WTC11 (cell line): Measurements from ENCODE around the gene CTNND2. TPM values are rescaled to one million over a fixed set of nuclear protein-coding genes. Genes with fewer than 3 reads are reported as not detected.

Experiments used
- ATAC-seq: fragments of 200-7000 bp; cut with Tn5 transposase; 2 replicates; pipeline ENCODE4 v1.10.0; 2021; ENCODE audit warnings: mild to moderate bottlenecking, moderate library complexity
- CTCF ChIA-PET: fragments of 300-600 bp; sonication (Branson Sonifier 250); formaldehyde crosslinking; loops from one replicate; lab custom pipeline; 2021; ENCODE audit warnings: antibody characterized with exemption; lab: Charles Lee
- POLR2A ChIA-PET: fragments of 350-600 bp; sonication (Branson Sonifier 250); formaldehyde crosslinking; loops from one replicate; lab custom pipeline; 2021; ENCODE audit warnings: antibody characterized with exemption; lab: Charles Lee
- DNase-seq: peaks from one replicate; pipeline ENCODE4 v3.0.0; 2021; ENCODE audit warnings: low spot score
- H3K27ac Mint-ChIP-seq: 2 replicates; pipeline ENCODE4 v1.8.0; 2021; ENCODE audit warnings: mixed read lengths
- H3K27me3 Mint-ChIP-seq: 2 replicates; pipeline ENCODE4 v1.8.0; 2021; ENCODE audit warnings: low read depth, mild to moderate bottlenecking, moderate library complexity, mixed read lengths
- H3K36me3 Mint-ChIP-seq: 2 replicates; pipeline ENCODE4 v1.8.0; 2021; ENCODE audit warnings: mixed read lengths
- H3K4me1 Mint-ChIP-seq: 2 replicates; pipeline ENCODE4 v1.8.0; 2022; ENCODE audit warnings: mixed read lengths
- H3K4me3 Mint-ChIP-seq: 2 replicates; pipeline ENCODE4 v1.8.0; 2021; ENCODE audit warnings: mild to moderate bottlenecking, moderate library complexity, mixed read lengths
- H3K9me3 Mint-ChIP-seq: 2 replicates; pipeline ENCODE4 v1.8.0; 2021; ENCODE audit warnings: mixed read lengths
- CREB1 ChIP-seq: sonication (generic); formaldehyde crosslinking; IDR thresholded peaks from 2 replicates; pipeline ENCODE4 v1.8.0; 2023; ENCODE audit warnings: mild to moderate bottlenecking, missing genetic modification reagents
- ESRRA ChIP-seq: sonication (generic); formaldehyde crosslinking; IDR thresholded peaks from 2 replicates; pipeline ENCODE4 v1.8.1; 2022; ENCODE audit warnings: mild to moderate bottlenecking, missing genetic modification reagents, borderline replicate concordance
- JAZF1 ChIP-seq: fragments of 250-450 bp; sonication (Bioruptor Pico); IDR thresholded peaks from 2 replicates; pipeline ENCODE4 v1.9.0; 2021; ENCODE audit warnings: moderate library complexity, mild to moderate bottlenecking, inconsistent platforms
- MYBL2 ChIP-seq: sonication (generic); formaldehyde crosslinking; IDR thresholded peaks from 2 replicates; pipeline ENCODE4 v1.8.1; 2023; ENCODE audit warnings: mild to moderate bottlenecking, moderate library complexity, missing genetic modification reagents
- NFATC4 ChIP-seq: fragments of 250-450 bp; sonication (Bioruptor Pico); IDR thresholded peaks from 2 replicates; pipeline ENCODE4 v1.9.0; 2021; ENCODE audit warnings: mild to moderate bottlenecking
- PRRX2 ChIP-seq: fragments of 250-450 bp; sonication (Bioruptor Pico); IDR thresholded peaks from 2 replicates; pipeline ENCODE4 v1.8.0; 2021; ENCODE audit warnings: mild to moderate bottlenecking
- RELA ChIP-seq: sonication (generic); formaldehyde crosslinking; IDR thresholded peaks from 2 replicates; pipeline ENCODE4 v1.8.1; 2022; ENCODE audit warnings: missing genetic modification reagents, mild to moderate bottlenecking, borderline replicate concordance
- RORB ChIP-seq: fragments of 250-450 bp; sonication (Bioruptor Pico); IDR thresholded peaks from 2 replicates; pipeline ENCODE4 v1.9.0; 2021; ENCODE audit warnings: mild to moderate bottlenecking
- TCF7 ChIP-seq: sonication (generic); formaldehyde crosslinking; IDR thresholded peaks from 2 replicates; pipeline ENCODE4 v1.8.0; 2022; ENCODE audit warnings: mild to moderate bottlenecking, low read depth, missing genetic modification reagents, moderate library complexity
- TP53 ChIP-seq: sonication (generic); formaldehyde crosslinking; IDR thresholded peaks from 2 replicates; pipeline ENCODE4 v1.8.1; 2023; ENCODE audit warnings: mild to moderate bottlenecking, missing genetic modification reagents
- ZBTB21 ChIP-seq: sonication (generic); formaldehyde crosslinking; IDR thresholded peaks from 2 replicates; pipeline ENCODE4 v1.8.1; 2023; ENCODE audit warnings: mild to moderate bottlenecking, missing genetic modification reagents, borderline replicate concordance
- ZNF317 ChIP-seq: sonication (generic); formaldehyde crosslinking; IDR thresholded peaks from 2 replicates; pipeline ENCODE4 v1.8.1; 2023; ENCODE audit warnings: low read depth, mild to moderate bottlenecking, moderate library complexity, missing genetic modification reagents, borderline replicate concordance
- ZNF416 ChIP-seq: fragments of 250-450 bp; sonication (Bioruptor Pico); IDR thresholded peaks from 2 replicates; pipeline ENCODE4 v1.9.0; 2021; ENCODE audit warnings: mild to moderate bottlenecking, inconsistent platforms
- ZNF671 ChIP-seq: fragments of 250-450 bp; sonication (Bioruptor Pico); IDR thresholded peaks from 2 replicates; pipeline ENCODE4 v1.8.0; 2021; ENCODE audit warnings: mild to moderate bottlenecking
- total RNA-seq: library from RNA; stranded (reverse); gene quantifications from 3 replicates; pipeline ENCODE4 v1.2.3, GENCODE V29; 2021
- TF ChIP-seq, protein P1 (sequence below): sonication (generic); formaldehyde crosslinking; IDR thresholded peaks from 2 replicates; pipeline ENCODE4 v1.8.0; 2023; ENCODE audit warnings: mild to moderate bottlenecking, missing genetic modification reagents
- TF ChIP-seq, protein P2 (sequence below): fragments of 200-600 bp; IDR thresholded peaks from 2 replicates; pipeline ENCODE4 v1.8.0; 2022; ENCODE audit warnings: antibody characterized with exemption
- TF ChIP-seq, protein P3 (sequence below): fragments of 250-450 bp; sonication (Bioruptor Pico); IDR thresholded peaks from 2 replicates; pipeline ENCODE4 v1.9.0; 2021; ENCODE audit warnings: mild to moderate bottlenecking
- TF ChIP-seq, protein P4 (sequence below): sonication (generic); formaldehyde crosslinking; IDR thresholded peaks from 2 replicates; pipeline ENCODE4 v1.8.0; 2023; ENCODE audit warnings: missing genetic modification reagents
- TF ChIP-seq, protein P5 (sequence below): sonication (generic); formaldehyde crosslinking; IDR thresholded peaks from 2 replicates; pipeline ENCODE4 v1.8.0; 2022; ENCODE audit warnings: mild to moderate bottlenecking, missing genetic modification reagents
- TF ChIP-seq, protein P6 (sequence below): sonication (generic); formaldehyde crosslinking; IDR thresholded peaks from 2 replicates; pipeline ENCODE4 v1.8.1; 2022; ENCODE audit warnings: low read depth, mild to moderate bottlenecking, moderate library complexity, missing genetic modification reagents, borderline replicate concordance
- TF ChIP-seq, protein P7 (sequence below): fragments of 250-450 bp; sonication (Bioruptor Pico); IDR thresholded peaks from 2 replicates; pipeline ENCODE4 v1.9.0; 2021; ENCODE audit warnings: mild to moderate bottlenecking, borderline replicate concordance
- TF ChIP-seq, protein P8 (sequence below): fragments of 250-450 bp; sonication (Bioruptor Pico); IDR thresholded peaks from 2 replicates; pipeline ENCODE4 v2.1.2; 2022; ENCODE audit warnings: mild to moderate bottlenecking, moderate library complexity

CTNND2 gene
- total RNA-seq, 1 experiment from 2014 or later, result 11.9 TPM

DNA sequence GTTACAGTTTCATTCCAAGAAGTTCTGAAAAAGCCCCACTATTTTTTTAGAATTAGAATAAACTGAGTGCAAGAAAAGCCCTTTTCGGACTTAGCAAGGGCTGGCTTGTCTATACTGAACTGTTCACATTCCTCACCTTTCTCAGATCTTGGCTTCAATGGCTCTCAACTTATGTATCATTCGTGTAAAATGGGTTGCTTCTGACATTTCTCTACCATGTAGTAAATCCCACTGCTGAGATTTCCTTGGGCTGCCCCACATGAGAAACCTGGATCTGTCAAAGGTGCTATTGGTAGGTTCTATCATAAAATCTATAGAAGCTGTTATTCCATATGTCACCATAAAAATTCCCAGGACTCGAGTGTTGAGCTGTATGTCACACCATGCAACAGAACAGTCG is 454.3 kb downstream of the CTNND2 start (continued):
- TF ChIP-seq, protein P1, sequence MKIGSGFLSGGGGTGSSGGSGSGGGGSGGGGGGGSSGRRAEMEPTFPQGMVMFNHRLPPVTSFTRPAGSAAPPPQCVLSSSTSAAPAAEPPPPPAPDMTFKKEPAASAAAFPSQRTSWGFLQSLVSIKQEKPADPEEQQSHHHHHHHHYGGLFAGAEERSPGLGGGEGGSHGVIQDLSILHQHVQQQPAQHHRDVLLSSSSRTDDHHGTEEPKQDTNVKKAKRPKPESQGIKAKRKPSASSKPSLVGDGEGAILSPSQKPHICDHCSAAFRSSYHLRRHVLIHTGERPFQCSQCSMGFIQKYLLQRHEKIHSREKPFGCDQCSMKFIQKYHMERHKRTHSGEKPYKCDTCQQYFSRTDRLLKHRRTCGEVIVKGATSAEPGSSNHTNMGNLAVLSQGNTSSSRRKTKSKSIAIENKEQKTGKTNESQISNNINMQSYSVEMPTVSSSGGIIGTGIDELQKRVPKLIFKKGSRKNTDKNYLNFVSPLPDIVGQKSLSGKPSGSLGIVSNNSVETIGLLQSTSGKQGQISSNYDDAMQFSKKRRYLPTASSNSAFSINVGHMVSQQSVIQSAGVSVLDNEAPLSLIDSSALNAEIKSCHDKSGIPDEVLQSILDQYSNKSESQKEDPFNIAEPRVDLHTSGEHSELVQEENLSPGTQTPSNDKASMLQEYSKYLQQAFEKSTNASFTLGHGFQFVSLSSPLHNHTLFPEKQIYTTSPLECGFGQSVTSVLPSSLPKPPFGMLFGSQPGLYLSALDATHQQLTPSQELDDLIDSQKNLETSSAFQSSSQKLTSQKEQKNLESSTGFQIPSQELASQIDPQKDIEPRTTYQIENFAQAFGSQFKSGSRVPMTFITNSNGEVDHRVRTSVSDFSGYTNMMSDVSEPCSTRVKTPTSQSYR (CRISPR knock-in tag), result no peak
- TF ChIP-seq ZNF671 (CRISPR knock-in tag) (no peak), ZNF317 (CRISPR knock-in tag) (no peak), CREB1 (no peak), NFATC4 (CRISPR knock-in tag) (no peak), RORB (CRISPR knock-in tag) (no peak)
- TF ChIP-seq, protein P2, sequence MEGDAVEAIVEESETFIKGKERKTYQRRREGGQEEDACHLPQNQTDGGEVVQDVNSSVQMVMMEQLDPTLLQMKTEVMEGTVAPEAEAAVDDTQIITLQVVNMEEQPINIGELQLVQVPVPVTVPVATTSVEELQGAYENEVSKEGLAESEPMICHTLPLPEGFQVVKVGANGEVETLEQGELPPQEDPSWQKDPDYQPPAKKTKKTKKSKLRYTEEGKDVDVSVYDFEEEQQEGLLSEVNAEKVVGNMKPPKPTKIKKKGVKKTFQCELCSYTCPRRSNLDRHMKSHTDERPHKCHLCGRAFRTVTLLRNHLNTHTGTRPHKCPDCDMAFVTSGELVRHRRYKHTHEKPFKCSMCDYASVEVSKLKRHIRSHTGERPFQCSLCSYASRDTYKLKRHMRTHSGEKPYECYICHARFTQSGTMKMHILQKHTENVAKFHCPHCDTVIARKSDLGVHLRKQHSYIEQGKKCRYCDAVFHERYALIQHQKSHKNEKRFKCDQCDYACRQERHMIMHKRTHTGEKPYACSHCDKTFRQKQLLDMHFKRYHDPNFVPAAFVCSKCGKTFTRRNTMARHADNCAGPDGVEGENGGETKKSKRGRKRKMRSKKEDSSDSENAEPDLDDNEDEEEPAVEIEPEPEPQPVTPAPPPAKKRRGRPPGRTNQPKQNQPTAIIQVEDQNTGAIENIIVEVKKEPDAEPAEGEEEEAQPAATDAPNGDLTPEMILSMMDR, result no peak

DNA sequence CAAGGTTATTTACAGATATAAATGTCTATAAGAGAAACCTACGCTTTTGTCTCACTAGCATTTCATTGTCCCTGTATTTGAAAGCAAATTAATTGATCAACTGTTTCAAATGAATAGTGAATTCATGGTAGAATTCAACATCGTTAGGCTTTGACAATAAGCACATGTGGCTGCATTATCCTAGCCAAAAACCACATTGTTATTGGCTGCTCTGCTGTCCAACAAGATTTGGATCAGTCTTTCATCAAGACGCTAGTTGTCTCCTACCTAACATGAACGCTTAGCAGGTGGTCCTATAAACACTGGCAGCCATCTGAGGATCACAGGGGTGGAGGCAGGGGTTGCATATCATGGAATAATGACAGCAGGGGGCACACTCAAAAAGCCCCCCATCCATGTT is 455.0 kb downstream of the CTNND2 start:
- no peaks in the 10 kb centered on the region for H3K36me3 Mint-ChIP-seq
- ChIA-PET CTCF (no interaction called here), POLR2A (no interaction called here)
- no peaks in the 10 kb centered on the region for H3K27me3 Mint-ChIP-seq
- no peaks in the 10 kb centered on the region for H3K9me3 Mint-ChIP-seq
- ATAC-seq (no peak), DNase-seq (no peak)
- H3K4me1 Mint-ChIP-seq, result peaks cover 12% of the 10 kb centered on the region
- no peak overlapping the region for H3K4me3 Mint-ChIP-seq
- no peak overlapping the region; the same call in 1 of the 2 replicates for H3K27ac Mint-ChIP-seq
- TF ChIP-seq, protein P3, sequence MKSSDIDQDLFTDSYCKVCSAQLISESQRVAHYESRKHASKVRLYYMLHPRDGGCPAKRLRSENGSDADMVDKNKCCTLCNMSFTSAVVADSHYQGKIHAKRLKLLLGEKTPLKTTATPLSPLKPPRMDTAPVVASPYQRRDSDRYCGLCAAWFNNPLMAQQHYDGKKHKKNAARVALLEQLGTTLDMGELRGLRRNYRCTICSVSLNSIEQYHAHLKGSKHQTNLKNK (CRISPR knock-in tag), result no peak
- TF ChIP-seq JAZF1 (CRISPR knock-in tag), result no peak
- no peak for TF ChIP-seq ZBTB21 (CRISPR knock-in tag)
- TF ChIP-seq, protein P4, sequence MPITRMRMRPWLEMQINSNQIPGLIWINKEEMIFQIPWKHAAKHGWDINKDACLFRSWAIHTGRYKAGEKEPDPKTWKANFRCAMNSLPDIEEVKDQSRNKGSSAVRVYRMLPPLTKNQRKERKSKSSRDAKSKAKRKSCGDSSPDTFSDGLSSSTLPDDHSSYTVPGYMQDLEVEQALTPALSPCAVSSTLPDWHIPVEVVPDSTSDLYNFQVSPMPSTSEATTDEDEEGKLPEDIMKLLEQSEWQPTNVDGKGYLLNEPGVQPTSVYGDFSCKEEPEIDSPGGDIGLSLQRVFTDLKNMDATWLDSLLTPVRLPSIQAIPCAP (CRISPR knock-in tag), result no peak
- no peak for TF ChIP-seq TP53 (CRISPR knock-in tag)
- no peak for TF ChIP-seq MYBL2 (CRISPR knock-in tag)
- no peak for TF ChIP-seq ZNF317 (CRISPR knock-in tag)
- no peak for TF ChIP-seq TCF7
- no peak for TF ChIP-seq ESRRA (CRISPR knock-in tag)
- TF ChIP-seq, protein P5, sequence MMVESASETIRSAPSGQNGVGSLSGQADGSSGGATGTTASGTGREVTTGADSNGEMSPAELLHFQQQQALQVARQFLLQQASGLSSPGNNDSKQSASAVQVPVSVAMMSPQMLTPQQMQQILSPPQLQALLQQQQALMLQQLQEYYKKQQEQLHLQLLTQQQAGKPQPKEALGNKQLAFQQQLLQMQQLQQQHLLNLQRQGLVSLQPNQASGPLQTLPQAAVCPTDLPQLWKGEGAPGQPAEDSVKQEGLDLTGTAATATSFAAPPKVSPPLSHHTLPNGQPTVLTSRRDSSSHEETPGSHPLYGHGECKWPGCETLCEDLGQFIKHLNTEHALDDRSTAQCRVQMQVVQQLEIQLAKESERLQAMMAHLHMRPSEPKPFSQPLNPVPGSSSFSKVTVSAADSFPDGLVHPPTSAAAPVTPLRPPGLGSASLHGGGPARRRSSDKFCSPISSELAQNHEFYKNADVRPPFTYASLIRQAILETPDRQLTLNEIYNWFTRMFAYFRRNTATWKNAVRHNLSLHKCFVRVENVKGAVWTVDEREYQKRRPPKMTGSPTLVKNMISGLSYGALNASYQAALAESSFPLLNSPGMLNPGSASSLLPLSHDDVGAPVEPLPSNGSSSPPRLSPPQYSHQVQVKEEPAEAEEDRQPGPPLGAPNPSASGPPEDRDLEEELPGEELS (CRISPR knock-in tag), result no peak
- TF ChIP-seq, protein P6, sequence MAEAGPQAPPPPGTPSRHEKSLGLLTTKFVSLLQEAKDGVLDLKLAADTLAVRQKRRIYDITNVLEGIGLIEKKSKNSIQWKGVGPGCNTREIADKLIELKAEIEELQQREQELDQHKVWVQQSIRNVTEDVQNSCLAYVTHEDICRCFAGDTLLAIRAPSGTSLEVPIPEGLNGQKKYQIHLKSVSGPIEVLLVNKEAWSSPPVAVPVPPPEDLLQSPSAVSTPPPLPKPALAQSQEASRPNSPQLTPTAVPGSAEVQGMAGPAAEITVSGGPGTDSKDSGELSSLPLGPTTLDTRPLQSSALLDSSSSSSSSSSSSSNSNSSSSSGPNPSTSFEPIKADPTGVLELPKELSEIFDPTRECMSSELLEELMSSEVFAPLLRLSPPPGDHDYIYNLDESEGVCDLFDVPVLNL (CRISPR knock-in tag), result no peak
- no peak for TF ChIP-seq ZNF416 (CRISPR knock-in tag)
- no peak for TF ChIP-seq RELA (CRISPR knock-in tag)
- TF ChIP-seq ZNF671 (CRISPR knock-in tag), result no peak
- TF ChIP-seq, protein P7, sequence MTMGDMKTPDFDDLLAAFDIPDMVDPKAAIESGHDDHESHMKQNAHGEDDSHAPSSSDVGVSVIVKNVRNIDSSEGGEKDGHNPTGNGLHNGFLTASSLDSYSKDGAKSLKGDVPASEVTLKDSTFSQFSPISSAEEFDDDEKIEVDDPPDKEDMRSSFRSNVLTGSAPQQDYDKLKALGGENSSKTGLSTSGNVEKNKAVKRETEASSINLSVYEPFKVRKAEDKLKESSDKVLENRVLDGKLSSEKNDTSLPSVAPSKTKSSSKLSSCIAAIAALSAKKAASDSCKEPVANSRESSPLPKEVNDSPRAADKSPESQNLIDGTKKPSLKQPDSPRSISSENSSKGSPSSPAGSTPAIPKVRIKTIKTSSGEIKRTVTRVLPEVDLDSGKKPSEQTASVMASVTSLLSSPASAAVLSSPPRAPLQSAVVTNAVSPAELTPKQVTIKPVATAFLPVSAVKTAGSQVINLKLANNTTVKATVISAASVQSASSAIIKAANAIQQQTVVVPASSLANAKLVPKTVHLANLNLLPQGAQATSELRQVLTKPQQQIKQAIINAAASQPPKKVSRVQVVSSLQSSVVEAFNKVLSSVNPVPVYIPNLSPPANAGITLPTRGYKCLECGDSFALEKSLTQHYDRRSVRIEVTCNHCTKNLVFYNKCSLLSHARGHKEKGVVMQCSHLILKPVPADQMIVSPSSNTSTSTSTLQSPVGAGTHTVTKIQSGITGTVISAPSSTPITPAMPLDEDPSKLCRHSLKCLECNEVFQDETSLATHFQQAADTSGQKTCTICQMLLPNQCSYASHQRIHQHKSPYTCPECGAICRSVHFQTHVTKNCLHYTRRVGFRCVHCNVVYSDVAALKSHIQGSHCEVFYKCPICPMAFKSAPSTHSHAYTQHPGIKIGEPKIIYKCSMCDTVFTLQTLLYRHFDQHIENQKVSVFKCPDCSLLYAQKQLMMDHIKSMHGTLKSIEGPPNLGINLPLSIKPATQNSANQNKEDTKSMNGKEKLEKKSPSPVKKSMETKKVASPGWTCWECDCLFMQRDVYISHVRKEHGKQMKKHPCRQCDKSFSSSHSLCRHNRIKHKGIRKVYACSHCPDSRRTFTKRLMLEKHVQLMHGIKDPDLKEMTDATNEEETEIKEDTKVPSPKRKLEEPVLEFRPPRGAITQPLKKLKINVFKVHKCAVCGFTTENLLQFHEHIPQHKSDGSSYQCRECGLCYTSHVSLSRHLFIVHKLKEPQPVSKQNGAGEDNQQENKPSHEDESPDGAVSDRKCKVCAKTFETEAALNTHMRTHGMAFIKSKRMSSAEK (CRISPR knock-in tag), result no peak
- TF ChIP-seq, protein P8, sequence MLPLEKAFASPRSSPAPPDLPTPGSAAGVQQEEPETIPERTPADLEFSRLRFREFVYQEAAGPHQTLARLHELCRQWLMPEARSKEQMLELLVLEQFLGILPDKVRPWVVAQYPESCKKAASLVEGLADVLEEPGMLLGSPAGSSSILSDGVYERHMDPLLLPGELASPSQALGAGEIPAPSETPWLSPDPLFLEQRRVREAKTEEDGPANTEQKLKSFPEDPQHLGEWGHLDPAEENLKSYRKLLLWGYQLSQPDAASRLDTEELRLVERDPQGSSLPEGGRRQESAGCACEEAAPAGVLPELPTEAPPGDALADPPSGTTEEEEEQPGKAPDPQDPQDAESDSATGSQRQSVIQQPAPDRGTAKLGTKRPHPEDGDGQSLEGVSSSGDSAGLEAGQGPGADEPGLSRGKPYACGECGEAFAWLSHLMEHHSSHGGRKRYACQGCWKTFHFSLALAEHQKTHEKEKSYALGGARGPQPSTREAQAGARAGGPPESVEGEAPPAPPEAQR (CRISPR knock-in tag), result no peak
- no peak for TF ChIP-seq PRRX2 (CRISPR knock-in tag)
